Small intestine (tissue), 7 donors: ENCODE results near the gene ANKRD13A. TPM values are rescaled to one million over a fixed set of nuclear protein-coding genes. Genes with fewer than 3 reads are reported as not detected.
"Not testable (repeated sequence)": the region's sequence is repeated elsewhere in the genome, so short reads cannot be mapped to it uniquely, and the experiment has no call there.

Source experiments
- DNase-seq, 2 donors: peaks; one replicate each; pipeline versions ENCODE4 v3.0.0 to v3.0.0-alpha.2; 2013
- FAIRE-seq: peaks from 2 replicates; lab custom pipeline; 2012; peaks lifted over from hg19 to GRCh38; lab: Jason Lieb, UNC
- H3K27ac ChIP-seq, 3 donors: one replicate each; pipeline ENCODE4 v1.5.1; 2013; ENCODE audit warnings: low read length in 2 of 3, mild to moderate bottlenecking in 2 of 3, control low read depth in 1 of 3, inconsistent platforms in 1 of 3, low read depth in 1 of 3, moderate library complexity in 1 of 3
- H3K27me3 ChIP-seq, 3 donors: one replicate each; pipeline ENCODE4 v1.6.1; 2013; ENCODE audit warnings: low read length in 3 of 3, inconsistent platforms in 1 of 3; ENCODE audit not compliant: control insufficient read depth in 3 of 3, insufficient read depth in 3 of 3
- H3K36me3 ChIP-seq, 3 donors: one replicate each; pipeline ENCODE4 v1.6.1; 2013; ENCODE audit warnings: low read length in 3 of 3, inconsistent platforms in 1 of 3, low read depth in 1 of 3, mild to moderate bottlenecking in 1 of 3, moderate library complexity in 1 of 3; ENCODE audit not compliant: control insufficient read depth in 3 of 3, insufficient read depth in 2 of 3
- H3K4me1 ChIP-seq, 3 donors: one replicate each; pipeline ENCODE4 v1.6.1; 2013; ENCODE audit warnings: low read length in 2 of 3, inconsistent platforms in 1 of 3, low read depth in 1 of 3, mild to moderate bottlenecking in 1 of 3, moderate library complexity in 1 of 3; ENCODE audit not compliant: control insufficient read depth in 3 of 3, insufficient read depth in 2 of 3
- H3K4me3 ChIP-seq, 3 donors: one replicate each; pipeline ENCODE4 v1.5.1; 2013; ENCODE audit warnings: low read length in 3 of 3, control low read depth in 1 of 3, inconsistent platforms in 1 of 3, low read depth in 1 of 3, mild to moderate bottlenecking in 1 of 3, moderate library complexity in 1 of 3
- H3K9me3 ChIP-seq, 2 donors: one replicate each; pipeline ENCODE4 v1.6.1; 2013; ENCODE audit warnings: low read depth in 1 of 2, low read length in 1 of 2; ENCODE audit not compliant: control insufficient read depth in 2 of 2, insufficient read depth in 1 of 2
- WGBS, 3 donors: extraction: QIAGEN DNeasy Blood & Tissue Kit; methylation state at CpG; one replicate each; pipeline ENCODE4 v1.1.7; 2013; 5-methylcytosine and 5-hydroxymethylcytosine counted together
- polyA plus RNA-seq, 4 donors: library from polyadenylated mRNA; stranded (reverse) in 3 of 4; unstranded in 1 of 4; fragments of 200-250 nt in 3 of 4; fragments of 120-200 nt in 1 of 4; gene quantifications; one replicate each; pipeline versions ENCODE4 v1.2.1 to v1.2.3, GENCODE V29; 2013
- donor health status: healthy with polysubstance abuse.
- donor health status: control.
- donor health status: control.
- donor health status: Bipolar disorder and iron deficiency.
- donor health status: healthy.

Gene ANKRD13A
- polyA plus RNA-seq, 4 donors, result 15.5 to 27.5 (median 21.2) TPM

DNA sequence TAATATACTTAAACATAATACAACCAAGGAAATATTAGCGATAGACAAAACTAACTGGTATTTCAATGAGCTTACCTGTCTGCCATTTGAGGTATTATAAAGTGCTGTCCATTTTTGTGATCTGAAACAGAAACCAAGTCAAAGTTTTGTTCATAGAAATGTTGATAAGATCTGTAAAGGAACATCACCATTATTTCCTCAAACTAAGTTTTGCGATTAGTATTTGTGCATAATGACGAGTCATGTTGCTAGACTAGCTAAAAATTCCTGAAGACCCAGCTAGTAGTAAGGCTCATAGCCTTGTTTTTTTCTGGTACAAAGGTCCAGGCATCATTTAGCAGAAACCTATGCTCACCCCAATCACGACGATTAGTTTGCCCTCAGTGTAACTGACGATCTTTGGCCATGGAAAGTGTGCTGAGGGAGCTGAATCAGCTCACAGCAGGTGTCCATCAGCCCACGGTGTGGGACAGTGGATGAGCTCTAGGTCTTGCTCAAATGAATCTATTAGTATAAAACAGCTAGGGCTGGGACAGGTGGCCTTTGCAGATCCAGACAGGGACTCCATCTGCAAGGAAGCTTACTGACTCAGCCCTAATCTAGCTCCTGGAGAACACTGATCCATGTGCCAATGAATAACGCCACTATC is 31.7 kb upstream of the ANKRD13A start:
- no peaks in the 10 kb centered on the region for H3K9me3 ChIP-seq
- no peaks in the 10 kb centered on the region for H3K27me3 ChIP-seq
- 17 to 42% (median 24%) methylated on average over 8 of the region's 8 CpGs for WGBS, 3 donors
- H3K27ac ChIP-seq, result peak overlapping the region; percentile 58 to 87 (median 85)
- FAIRE-seq (no peak), DNase-seq (peak; percentile 80 to 81)
- peaks cover 0 to 9% (median 4%) of the 10 kb centered on the region in 3 donors for H3K4me1 ChIP-seq
- H3K36me3 ChIP-seq, result peaks cover 3 to 45% (median 4%) of the 10 kb centered on the region in 3 donors
- peak overlapping the region in 1 of 3 donors; percentile 14 for H3K4me3 ChIP-seq

- H3K4me1 ChIP-seq, result peaks cover 0 to 9% (median 4%) of the 10 kb centered on the region in 3 donors
- peak overlapping the region; percentile 58 to 87 (median 85) for H3K27ac ChIP-seq
- 18 to 45% (median 29%) methylated on average over 2 of the region's 2 CpGs for WGBS, 3 donors
- peak in 1 of 2 donors; percentile 65 for DNase-seq
- H3K9me3 ChIP-seq, result no peaks in the 10 kb centered on the region
- H3K36me3 ChIP-seq, result peaks cover 3 to 46% (median 4%) of the 10 kb centered on the region in 3 donors
- no peak for FAIRE-seq
- peak overlapping the region in 1 of 3 donors; percentile 14 for H3K4me3 ChIP-seq
- H3K27me3 ChIP-seq, result no peaks in the 10 kb centered on the region
Measured at GRCh38 chr12:109968032-109968420, 31.2 kb upstream of the ANKRD13A start.

DNA sequence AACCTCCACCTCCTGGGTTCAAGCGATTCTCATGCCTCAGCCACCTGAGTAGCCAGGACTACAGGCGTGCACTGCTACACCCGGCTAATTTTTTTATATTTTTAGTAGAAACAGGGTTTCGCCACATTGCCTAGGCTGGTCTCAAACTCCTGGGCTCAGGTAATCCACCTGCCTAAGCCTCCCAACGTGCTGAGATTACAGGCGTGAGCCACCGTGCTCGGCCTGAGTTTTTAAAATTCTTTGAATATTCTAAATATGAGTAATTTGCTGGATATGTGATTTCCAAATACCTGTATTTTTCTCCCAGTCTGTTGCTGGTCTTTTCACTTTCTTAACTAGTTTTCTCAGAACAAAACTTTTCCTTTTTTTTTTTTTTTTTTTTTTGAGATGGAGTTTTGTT is 30.4 kb upstream of the ANKRD13A start:
- Histone ChIP-seq H3K27me3 (no peaks in the 10 kb centered on the region), H3K4me1 (peaks cover 0 to 9% (median 4%) of the 10 kb centered on the region in 3 donors), H3K27ac (peak overlapping the region in 2 of 3 donors; percentile 51 to 87), H3K4me3 (no peak overlapping the region), H3K36me3 (peaks cover 3 to 45% (median 4%) of the 10 kb centered on the region in 3 donors), H3K9me3 (no peaks in the 10 kb centered on the region)
- WGBS, 3 donors, result 91 to 94% (median 93%) methylated on average over 8 of the region's 8 CpGs
- FAIRE-seq, result no peak
- DNase-seq, result no peak

DNA sequence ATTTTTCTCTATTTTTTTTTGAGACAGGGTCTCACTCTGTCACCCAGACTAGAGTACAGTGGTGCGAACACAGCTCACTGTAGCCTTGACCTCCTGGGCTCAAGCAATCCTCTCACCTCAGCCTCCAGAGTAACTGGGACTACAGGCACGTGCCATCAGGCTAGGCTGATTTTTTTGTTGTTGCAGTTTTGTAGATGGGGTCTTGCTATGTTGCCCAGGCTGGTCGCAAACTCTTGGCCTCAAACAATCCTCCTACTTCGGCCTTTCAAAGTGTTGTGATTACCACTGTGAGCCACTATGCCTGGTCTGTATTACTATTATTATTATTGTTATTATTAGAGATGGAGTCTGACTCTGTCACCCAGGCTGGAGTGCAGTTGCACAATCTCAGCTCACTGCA is 26.4 kb upstream of the ANKRD13A start:
- DNase-seq (no peak), FAIRE-seq (no peak)
- H3K4me1 ChIP-seq, result no peaks in the 10 kb centered on the region
- peak overlapping the region; percentile 30 to 74 (median 72) for H3K27ac ChIP-seq
- no peak overlapping the region for H3K4me3 ChIP-seq
- 91 to 94% (median 91%) methylated on average over 4 of the region's 4 CpGs for WGBS, 3 donors
- H3K27me3 ChIP-seq, result no peaks in the 10 kb centered on the region
- peaks cover 0 to 9% of the 10 kb centered on the region in 2 donors for H3K9me3 ChIP-seq
- H3K36me3 ChIP-seq, result peaks cover 1 to 57% (median 6%) of the 10 kb centered on the region in 3 donors

DNA sequence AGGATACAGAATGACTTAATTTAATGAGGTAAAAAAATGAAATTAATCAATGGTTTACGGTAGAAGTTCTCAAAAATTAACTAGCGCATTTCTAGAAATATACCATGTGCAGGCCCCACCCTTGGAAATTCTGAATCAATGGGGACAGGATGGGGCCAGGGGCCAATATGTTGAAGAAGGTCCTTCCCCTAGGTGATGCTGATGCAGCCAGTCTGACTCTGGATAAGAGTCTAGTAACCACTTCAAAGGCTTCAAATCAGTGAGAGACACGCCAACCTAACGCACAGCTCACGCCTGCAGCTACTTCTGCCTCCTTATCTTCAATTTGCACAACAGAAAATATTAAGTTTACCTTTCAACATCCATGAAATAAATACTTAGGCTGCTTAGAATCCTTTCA is 17.9 kb upstream of the ANKRD13A start:
- Histone ChIP-seq H3K9me3 (peaks cover 0 to 11% of the 10 kb centered on the region in 2 donors), H3K4me1 (no peaks in the 10 kb centered on the region), H3K4me3 (no peak overlapping the region), H3K27me3 (no peaks in the 10 kb centered on the region), H3K36me3 (peaks cover 16 to 66% (median 19%) of the 10 kb centered on the region in 3 donors), H3K27ac (no peak overlapping the region)
- DNase-seq, result no peak
- no peak for FAIRE-seq
- WGBS, 3 donors, result 84 to 94% (median 93%) methylated on average over 5 of the region's 5 CpGs

DNA sequence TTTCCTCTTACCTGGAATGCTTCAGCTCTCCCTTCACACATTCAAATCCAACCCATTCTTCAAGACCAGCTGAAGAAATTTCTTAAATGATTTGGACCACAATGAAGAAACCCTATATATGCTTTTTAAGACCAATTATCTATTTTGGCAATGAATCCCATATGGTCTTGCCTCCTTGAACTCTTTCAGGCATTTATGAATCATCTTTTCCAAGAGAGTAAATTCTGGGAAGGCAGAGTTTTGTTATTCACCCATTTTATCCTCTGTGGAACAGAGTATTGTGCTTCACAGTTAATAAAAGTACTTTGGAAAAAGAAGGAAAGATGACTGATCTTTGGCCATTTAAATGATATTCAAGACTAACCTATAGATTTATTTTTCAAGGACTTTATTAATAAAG is 17.0 kb upstream of the ANKRD13A start:
- H3K27me3 ChIP-seq, result no peaks in the 10 kb centered on the region
- peaks cover 0 to 11% of the 10 kb centered on the region in 2 donors for H3K9me3 ChIP-seq
- DNase-seq (no peak), FAIRE-seq (no peak)
- H3K4me3 ChIP-seq, result no peak overlapping the region
- peaks cover 16 to 68% (median 21%) of the 10 kb centered on the region in 3 donors for H3K36me3 ChIP-seq
- H3K27ac ChIP-seq, result no peak overlapping the region
- no peaks in the 10 kb centered on the region for H3K4me1 ChIP-seq

- Histone ChIP-seq H3K4me3 (no peak overlapping the region), H3K36me3 (peaks cover 22 to 68% (median 26%) of the 10 kb centered on the region in 3 donors), H3K27ac (peak overlapping the region in 1 of 3 donors; percentile 23), H3K4me1 (no peaks in the 10 kb centered on the region), H3K9me3 (peaks cover 0 to 8% of the 10 kb centered on the region in 2 donors), H3K27me3 (no peaks in the 10 kb centered on the region)
- FAIRE-seq, result no peak
- no peak for DNase-seq
- 79 to 92% (median 86%) methylated on average over 8 of the region's 8 CpGs for WGBS, 3 donors
Measured at GRCh38 chr12:109983432-109984142, 15.6 kb upstream of the ANKRD13A start.

DNA sequence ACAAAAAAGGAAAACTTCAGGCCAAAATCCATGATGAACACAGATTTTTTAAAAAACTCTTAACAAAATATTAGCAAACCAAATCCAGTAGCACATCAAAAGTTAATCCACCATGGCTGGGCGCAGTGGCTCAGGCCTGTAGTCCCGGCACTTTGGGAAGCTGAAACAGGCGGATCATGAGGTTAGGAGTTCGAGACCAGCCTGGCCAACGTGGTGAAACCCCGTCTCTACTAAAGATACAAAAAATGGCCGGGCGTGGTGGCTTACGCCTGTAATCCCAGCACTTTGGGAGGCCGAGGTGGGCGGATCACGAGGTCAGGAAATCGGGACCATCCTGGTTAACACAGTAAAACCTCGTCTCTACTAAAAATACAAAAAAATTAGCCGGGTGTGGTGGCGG is 13.0 kb upstream of the ANKRD13A start:
- H3K36me3 ChIP-seq, result peaks cover 14 to 61% (median 23%) of the 10 kb centered on the region in 3 donors
- WGBS, 3 donors, result 96 to 98% (median 98%) methylated on average over 16 of the region's 16 CpGs
- FAIRE-seq, H3K4me1 ChIP-seq, H3K27me3 ChIP-seq, H3K4me3 ChIP-seq, DNase-seq, H3K9me3 ChIP-seq, H3K27ac ChIP-seq: not testable (repeated sequence)
